Neural progenitor cell (in vitro differentiated cells): ENCODE measurements around the gene SLC2A13. TPM values are rescaled to one million over a fixed set of nuclear protein-coding genes. Genes with fewer than 3 reads are reported as not detected.
"Not testable (repeated sequence)": the region's sequence is repeated elsewhere in the genome, so short reads cannot be mapped to it uniquely, and the experiment has no call there.

Source experiments
- DNase-seq: peaks from one replicate; pipeline ENCODE4 v3.0.0-alpha.2; 2016; ENCODE audit warnings: low spot score
- H2AFZ ChIP-seq: fragments of 200-600 bp; sonication (generic); replicated peaks from 2 replicates; pipeline ENCODE4 v1.6.1; 2016; ENCODE audit warnings: antibody characterized with exemption
- H3F3A ChIP-seq: fragments of 200-600 bp; sonication (generic); 2 replicates; pipeline ENCODE4 v1.6.1; 2016; ENCODE audit warnings: antibody characterized with exemption, low read depth
- H3K27ac ChIP-seq: fragments of 200-600 bp; sonication (generic); 2 replicates; pipeline ENCODE4 v1.5.1; 2016; ENCODE audit warnings: mild to moderate bottlenecking
- H3K27me3 ChIP-seq: fragments of 200-600 bp; sonication (generic); 2 replicates; pipeline ENCODE4 v1.6.1; 2016; ENCODE audit warnings: mild to moderate bottlenecking, moderate library complexity
- H3K36me3 ChIP-seq: fragments of 200-600 bp; sonication (generic); 2 replicates; pipeline ENCODE4 v1.5.1; 2016
- H3K4me1 ChIP-seq: fragments of 200-600 bp; sonication (generic); 2 replicates; pipeline ENCODE4 v1.6.1; 2016; ENCODE audit warnings: mixed run types
- H3K4me2 ChIP-seq: fragments of 200-600 bp; sonication (generic); 2 replicates; pipeline ENCODE4 v1.6.1; 2016
- H3K4me3 ChIP-seq: fragments of 200-600 bp; sonication (generic); 2 replicates; pipeline ENCODE4 v1.5.1; 2016
- H3K79me2 ChIP-seq: fragments of 200-600 bp; sonication (generic); 2 replicates; pipeline ENCODE4 v1.6.1; 2016; ENCODE audit warnings: low read depth
- H3K9ac ChIP-seq: fragments of 200-600 bp; sonication (generic); 2 replicates; pipeline ENCODE4 v1.6.1; 2016
- H3K9me3 ChIP-seq: fragments of 200-600 bp; sonication (generic); 2 replicates; pipeline ENCODE4 v1.5.1; 2016; ENCODE audit warnings: low read depth
- H4K20me1 ChIP-seq: fragments of 200-600 bp; sonication (generic); 2 replicates; pipeline ENCODE4 v1.6.1; 2016; ENCODE audit warnings: low read depth
- H3K27ac Mint-ChIP-seq: 3 replicates; pipeline ENCODE4 v1.8.0; 2021; ENCODE audit warnings: mixed read lengths
- H3K27me3 Mint-ChIP-seq: 2 replicates; pipeline ENCODE4 v1.8.0; 2022; ENCODE audit warnings: low read depth, mild to moderate bottlenecking, inconsistent platforms, moderate library complexity, mixed read lengths; ENCODE audit not compliant: insufficient read depth
- H3K36me3 Mint-ChIP-seq: 3 replicates; pipeline ENCODE4 v1.8.0; 2021; ENCODE audit warnings: mixed read lengths
- H3K4me1 Mint-ChIP-seq: 3 replicates; pipeline ENCODE4 v1.8.0; 2021; ENCODE audit warnings: mixed read lengths
- H3K4me3 Mint-ChIP-seq: 3 replicates; pipeline ENCODE4 v1.8.0; 2021; ENCODE audit warnings: mild to moderate bottlenecking, moderate library complexity, mixed read lengths
- H3K9me3 Mint-ChIP-seq: 3 replicates; pipeline ENCODE4 v1.8.0; 2020; ENCODE audit warnings: mixed read lengths
- CTCF ChIP-seq: fragments of 200-600 bp; sonication (generic); IDR thresholded peaks from 2 replicates; pipeline ENCODE4 v1.5.1; 2017; ENCODE audit warnings: antibody characterized with exemption, mild to moderate bottlenecking
- EZH2 ChIP-seq: fragments of 200-600 bp; sonication (generic); IDR thresholded peaks from 2 replicates; pipeline ENCODE4 v1.6.1; 2017; ENCODE audit warnings: antibody characterized with exemption, mild to moderate bottlenecking, moderate library complexity
- EZH2phosphoT487 ChIP-seq: fragments of 200-600 bp; sonication (generic); IDR thresholded peaks from 2 replicates; pipeline ENCODE4 v1.6.1; 2017; ENCODE audit warnings: antibody characterized with exemption
- total RNA-seq: library from RNA; depleted of rRNA; stranded (reverse); fragments of >200 nt; gene quantifications from 2 replicates; pipeline ENCODE4 v1.2.3, GENCODE V29; 2015; ENCODE audit warnings: low replicate concordance

The SLC2A13 gene
- total RNA-seq, 1 donor from 2014 or later: 11.1 TPM

DNA sequence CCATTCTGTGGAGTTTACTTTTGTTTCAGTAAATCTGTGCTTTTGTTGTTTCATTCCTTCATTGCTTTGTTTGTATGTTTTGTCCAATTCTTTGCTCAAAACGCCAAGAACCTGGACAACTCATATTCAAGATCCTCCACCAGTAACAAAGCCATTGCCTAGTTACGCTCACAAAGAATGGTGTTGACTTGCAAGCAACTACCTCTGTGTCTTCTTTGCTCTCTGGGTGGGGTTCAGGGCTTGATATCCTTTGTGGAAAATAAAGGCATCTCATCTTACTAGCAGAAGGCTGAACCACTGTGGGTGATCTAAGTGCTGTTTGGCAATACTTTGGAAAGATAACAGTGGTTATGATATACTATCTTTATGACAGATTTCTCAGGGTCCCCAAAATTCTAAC is 252.9 kb downstream of the SLC2A13 start:
- no peaks in the 10 kb centered on the region for H3K27me3 ChIP-seq
- H3K9me3 ChIP-seq: no peaks in the 10 kb centered on the region
- no peak for DNase-seq
- Mint-ChIP-seq H3K27ac (no peak overlapping the region), H3K4me3 (no peak overlapping the region), H3K36me3 (peaks cover 5% of the 10 kb centered on the region), H3K4me1 (peaks cover 3% of the 10 kb centered on the region), H3K27me3 (no peaks in the 10 kb centered on the region), H3K9me3 (peaks cover 3% of the 10 kb centered on the region)
- H3K9ac ChIP-seq: no peak overlapping the region
- TF ChIP-seq CTCF (no peak), EZH2phosphoT487 (no peak), EZH2 (no peak)
- no peak overlapping the region for H3K4me3 ChIP-seq
- no peaks in the 10 kb centered on the region for H3K4me1 ChIP-seq
- H3K79me2 ChIP-seq: no peaks in the 10 kb centered on the region
- no peak overlapping the region for H3K27ac ChIP-seq
- H3K36me3 ChIP-seq: no peaks in the 10 kb centered on the region
- H3F3A ChIP-seq: no peaks in the 10 kb centered on the region
- H3K4me2 ChIP-seq: no peak overlapping the region
- no peaks in the 10 kb centered on the region for H4K20me1 ChIP-seq
- H2AFZ ChIP-seq: no peak overlapping the region

- Histone ChIP-seq H3K4me1 (no peaks in the 10 kb centered on the region), H3K9ac (no peak overlapping the region), H3K27me3 (no peaks in the 10 kb centered on the region), H3K36me3 (no peaks in the 10 kb centered on the region), H4K20me1 (no peaks in the 10 kb centered on the region), H3K27ac (no peak overlapping the region), H3K4me3 (no peak overlapping the region), H3K79me2 (no peaks in the 10 kb centered on the region), H3F3A (no peaks in the 10 kb centered on the region), H2AFZ (no peak overlapping the region), H3K9me3 (no peaks in the 10 kb centered on the region), H3K4me2 (no peak overlapping the region)
- H3K9me3 Mint-ChIP-seq: peaks cover 3% of the 10 kb centered on the region
- DNase-seq: no peak
- TF ChIP-seq EZH2: no peak
- TF ChIP-seq CTCF: no peak
- TF ChIP-seq EZH2phosphoT487: no peak
- no peaks in the 10 kb centered on the region for H3K27me3 Mint-ChIP-seq
- peaks cover 5% of the 10 kb centered on the region for H3K36me3 Mint-ChIP-seq
- H3K27ac Mint-ChIP-seq: no peak overlapping the region
- H3K4me3 Mint-ChIP-seq: no peak overlapping the region
- H3K4me1 Mint-ChIP-seq: peaks cover 4% of the 10 kb centered on the region
These were observed 253.5 kb downstream of the SLC2A13 start for GRCh38 chr12:39852346-39852745.

- not testable (repeated sequence) for H3K27me3 Mint-ChIP-seq, H3K4me1 ChIP-seq, H3K27me3 ChIP-seq, H3K9me3 ChIP-seq, H3K9ac ChIP-seq, H3K27ac ChIP-seq, H3K9me3 Mint-ChIP-seq, H2AFZ ChIP-seq, H3F3A ChIP-seq, H3K79me2 ChIP-seq, H3K27ac Mint-ChIP-seq, H3K36me3 Mint-ChIP-seq, H3K36me3 ChIP-seq, H3K4me1 Mint-ChIP-seq, H3K4me2 ChIP-seq, H3K4me3 ChIP-seq, H3K4me3 Mint-ChIP-seq, H4K20me1 ChIP-seq, DNase-seq
These were observed 257.7 kb downstream of the SLC2A13 start for GRCh38 chr12:39848218-39848617.

DNA sequence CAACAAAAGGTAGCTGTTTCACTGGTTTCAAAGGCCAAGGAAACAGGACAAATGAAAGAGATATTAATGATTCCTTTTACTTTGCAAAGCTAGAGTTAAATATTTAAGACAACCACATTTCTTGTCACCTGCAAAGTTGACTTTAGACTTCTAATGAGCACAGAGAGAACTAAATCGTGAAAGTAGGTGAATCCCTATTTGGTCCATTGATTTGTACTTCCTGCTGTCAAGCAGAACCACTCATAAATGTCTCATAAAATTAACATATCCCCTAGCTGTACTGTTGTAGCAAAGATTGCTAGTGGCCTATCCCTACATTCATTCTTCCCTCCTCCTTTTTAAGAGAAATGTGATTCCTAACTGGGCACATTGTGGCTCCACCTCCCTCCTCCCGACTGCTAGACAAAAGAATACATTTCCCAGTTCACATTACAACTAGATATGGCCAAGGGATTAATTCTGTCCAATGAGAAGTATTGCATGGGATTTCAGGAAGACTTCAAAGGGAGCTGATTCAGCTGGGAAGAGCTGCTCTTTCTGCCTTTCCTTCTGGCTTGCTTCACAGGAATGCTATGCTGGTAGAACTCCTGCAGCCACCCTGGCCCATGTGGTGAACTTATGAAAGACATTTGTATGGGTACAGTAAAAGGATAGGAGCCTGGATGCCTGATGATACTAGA is 258.8 kb downstream of the SLC2A13 start:
- Histone ChIP-seq H3K27ac (no peak overlapping the region), H3F3A (no peaks in the 10 kb centered on the region), H3K4me3 (no peak overlapping the region), H3K9ac (no peak overlapping the region), H3K9me3 (no peaks in the 10 kb centered on the region), H3K27me3 (no peaks in the 10 kb centered on the region), H3K79me2 (no peaks in the 10 kb centered on the region), H3K4me2 (peak overlapping the region; percentile 16), H2AFZ (no peak overlapping the region), H3K36me3 (no peaks in the 10 kb centered on the region), H4K20me1 (no peaks in the 10 kb centered on the region), H3K4me1 (peaks cover 3% of the 10 kb centered on the region)
- H3K4me1 Mint-ChIP-seq: peaks cover 9% of the 10 kb centered on the region
- peak overlapping the region; percentile 7 for H3K27ac Mint-ChIP-seq
- TF ChIP-seq EZH2phosphoT487 (no peak), CTCF (no peak), EZH2 (no peak)
- H3K36me3 Mint-ChIP-seq: peaks cover 3% of the 10 kb centered on the region
- peak; percentile 39 for DNase-seq
- no peaks in the 10 kb centered on the region for H3K27me3 Mint-ChIP-seq
- no peak overlapping the region for H3K4me3 Mint-ChIP-seq
- H3K9me3 Mint-ChIP-seq: peaks cover 3% of the 10 kb centered on the region
